ENCODE measurements around the gene DMBT1.
A peak's percentile ranks its signal among the peaks of the same experiment; 100 is the strongest.

Gene DMBT1

GRCh38 chr10:122647383-122647968 is 86.9 kb downstream of the DMBT1 start:
- in situ Hi-C loops (cut with HindIII; ENCODE audit: low pct_unique_long_range_greater_than_20kb, low sequenced_read_pairs) = no loop called here
- no peak for TF ChIP-seq JUND (IDR thresholded peaks at IDR 0.05; ENCODE audit: low read depth)
- DNase-seq (ENCODE audit: low read depth in 1 of 2, low spot score in 1 of 2) = no peak

DNA sequence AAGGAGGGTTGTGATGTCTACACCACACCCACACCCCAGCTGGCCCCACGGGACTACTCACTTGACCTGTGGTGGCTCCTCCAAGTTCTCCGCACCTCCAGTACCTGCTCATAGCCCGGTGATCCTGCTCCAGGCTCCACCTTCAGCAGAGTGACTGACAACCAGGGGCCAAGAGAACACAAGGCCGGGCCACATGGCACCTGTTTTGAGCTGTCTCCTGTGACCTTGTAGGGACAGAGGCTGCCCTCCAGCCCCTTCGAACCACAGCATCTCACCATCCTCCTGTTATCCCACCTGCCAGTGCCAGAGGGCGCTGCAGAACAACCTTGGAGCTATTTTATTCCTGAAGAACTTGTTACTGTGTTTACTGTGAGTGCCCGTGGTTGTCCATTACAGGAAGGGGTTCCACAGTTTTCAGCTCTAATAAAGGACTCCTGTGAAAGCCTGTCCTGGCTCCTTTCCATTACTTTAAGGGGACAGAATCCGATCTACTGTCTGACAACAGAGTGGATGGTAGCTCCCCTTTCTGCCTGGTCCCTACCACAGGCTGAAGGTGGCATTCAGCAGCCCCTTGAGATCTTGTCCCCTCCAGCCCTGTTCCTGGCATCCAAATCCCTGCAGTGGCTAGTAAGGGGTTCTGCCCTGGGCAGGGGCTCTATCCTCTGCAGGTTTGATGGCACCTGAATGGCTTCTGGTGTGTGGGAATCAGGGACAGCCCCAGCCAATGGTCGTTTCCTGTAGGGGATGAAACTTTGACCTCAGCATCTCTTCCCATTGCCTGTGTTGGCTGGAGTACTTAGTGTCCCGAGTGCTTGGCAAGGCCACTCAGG is 88.3 kb downstream of the DMBT1 start:
- in situ Hi-C loops (cut with HindIII; ENCODE audit: low pct_unique_long_range_greater_than_20kb, low sequenced_read_pairs) = no loop called here
- DNase-seq (ENCODE audit: low read depth in 1 of 2, low spot score in 1 of 2) = peak; percentile 26 to 70
- TF ChIP-seq JUND (IDR thresholded peaks at IDR 0.05; ENCODE audit: low read depth) = no peak

DNA sequence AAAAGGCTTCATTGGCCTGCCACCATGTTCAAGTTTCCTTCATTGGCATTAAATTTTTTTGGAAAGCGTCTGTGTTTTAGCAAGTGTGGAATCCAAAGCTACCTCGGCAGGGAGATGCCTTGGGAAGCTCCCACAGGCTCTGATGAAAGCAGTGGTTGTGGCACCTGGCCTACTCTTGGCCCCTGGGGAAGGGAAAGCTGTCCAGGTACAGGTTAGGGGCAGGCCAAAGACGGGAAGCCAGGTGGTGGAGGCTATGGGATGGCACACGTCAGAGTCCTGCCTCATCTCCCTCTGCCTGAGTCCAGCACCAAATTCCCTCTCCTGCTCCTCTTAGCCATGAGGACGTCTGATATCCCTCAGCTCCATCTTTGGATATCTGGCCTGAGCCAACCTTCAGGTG is 89.3 kb downstream of the DMBT1 start:
- no peak for TF ChIP-seq JUND (IDR thresholded peaks at IDR 0.05; ENCODE audit: low read depth)
- DNase-seq (ENCODE audit: low read depth in 1 of 2, low spot score in 1 of 2) = no peak
- in situ Hi-C loops (cut with HindIII; ENCODE audit: low pct_unique_long_range_greater_than_20kb, low sequenced_read_pairs) = no loop called here

GRCh38 chr10:122650331-122650730 is 89.8 kb downstream of the DMBT1 start:
- no peak for DNase-seq (ENCODE audit: low read depth in 1 of 2, low spot score in 1 of 2)

DNA sequence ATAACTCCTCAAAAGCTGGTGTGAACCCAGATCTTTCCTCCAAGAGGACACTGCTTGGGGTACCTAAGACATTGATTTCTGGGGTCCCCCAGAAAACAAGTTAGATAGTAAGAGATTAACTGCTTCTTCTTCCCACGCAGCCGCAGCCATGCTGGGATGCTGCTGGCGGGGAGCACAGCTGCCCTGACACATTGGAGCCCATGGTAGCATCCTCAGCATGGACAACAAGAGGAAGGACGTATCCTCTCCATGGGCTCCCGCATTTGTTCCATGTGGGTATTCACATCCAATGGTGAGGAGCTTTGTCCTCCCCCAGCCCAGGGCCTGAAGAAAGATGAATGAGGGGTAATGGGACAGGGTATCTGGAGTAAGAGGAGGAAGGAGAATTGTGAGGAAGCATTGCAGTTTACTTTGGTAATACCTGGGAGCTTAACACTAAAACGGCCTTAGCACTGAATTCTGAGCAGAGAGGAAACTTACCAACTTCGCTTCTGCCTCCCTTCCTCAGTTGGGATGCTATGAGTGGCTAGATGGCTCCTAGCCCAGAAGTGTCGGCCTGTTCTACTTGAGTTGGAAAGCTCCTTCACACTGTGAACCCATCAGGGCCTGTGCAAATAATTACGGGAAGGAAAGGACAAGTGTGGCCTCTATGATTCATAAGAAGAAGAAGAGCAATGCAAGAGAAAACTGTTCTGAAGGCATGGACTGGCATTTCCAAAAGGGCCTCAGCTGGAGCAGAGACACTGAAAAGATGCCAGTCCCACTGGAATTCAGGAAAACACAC is 95.2 kb downstream of the DMBT1 start:
- peak in 1 of 2 experiments; percentile 41 for DNase-seq (ENCODE audit: low read depth in 1 of 2, low spot score in 1 of 2)
- no peak for TF ChIP-seq JUND (IDR thresholded peaks at IDR 0.05; ENCODE audit: low read depth)
- in situ Hi-C loops (cut with HindIII; ENCODE audit: low pct_unique_long_range_greater_than_20kb, low sequenced_read_pairs) = no loop called here

More at GRCh38 chr10:122650331-122650730, 89.8 kb downstream of the DMBT1 start:
- no peak for TF ChIP-seq JUND (IDR thresholded peaks at IDR 0.05; ENCODE audit: low read depth)
- in situ Hi-C loops (cut with HindIII; ENCODE audit: low pct_unique_long_range_greater_than_20kb, low sequenced_read_pairs) = no loop called here

DNA sequence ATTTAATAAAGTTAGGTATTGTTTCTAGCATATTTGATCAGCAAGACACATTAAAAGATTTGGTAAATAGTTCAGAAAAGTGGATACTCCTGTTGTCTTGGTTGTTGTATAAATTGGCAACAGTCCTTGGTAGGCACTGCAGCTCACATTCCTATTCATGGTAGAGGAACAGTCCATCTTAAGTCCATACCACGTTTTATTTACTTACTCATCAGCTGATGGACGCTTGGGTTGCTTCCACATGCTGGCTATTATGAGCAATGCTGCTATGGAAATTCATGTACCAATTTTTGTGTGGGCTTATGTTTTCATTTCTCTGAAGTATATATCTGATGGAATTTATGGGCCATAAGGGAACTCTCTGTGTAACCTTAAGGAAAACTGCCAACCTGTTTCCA is 95.8 kb downstream of the DMBT1 start:
- DNase-seq (ENCODE audit: low read depth in 1 of 2, low spot score in 1 of 2) = peak; percentile 4 to 64
- no peak for TF ChIP-seq JUND (IDR thresholded peaks at IDR 0.05; ENCODE audit: low read depth)
- in situ Hi-C loops (cut with HindIII; ENCODE audit: low pct_unique_long_range_greater_than_20kb, low sequenced_read_pairs) = no loop called here

- in situ Hi-C loops (cut with HindIII; ENCODE audit: low pct_unique_long_range_greater_than_20kb, low sequenced_read_pairs) = no loop called here
- DNase-seq (ENCODE audit: low read depth in 1 of 2, low spot score in 1 of 2) = no peak
Observed at GRCh38 chr10:122656741-122657140, 96.2 kb downstream of the DMBT1 start.

GRCh38 chr10:122657255-122657654 is 96.7 kb downstream of the DMBT1 start:
- peak in 1 of 2 experiments; percentile 27 for DNase-seq (ENCODE audit: low read depth in 1 of 2, low spot score in 1 of 2)
- TF ChIP-seq JUND (IDR thresholded peaks at IDR 0.05; ENCODE audit: low read depth) = no peak
- in situ Hi-C loops (cut with HindIII; ENCODE audit: low pct_unique_long_range_greater_than_20kb, low sequenced_read_pairs) = no loop called here

More at GRCh38 chr10:122656741-122657140, 96.2 kb downstream of the DMBT1 start:
- no peak for TF ChIP-seq JUND (IDR thresholded peaks at IDR 0.05; ENCODE audit: low read depth)

- DNase-seq (ENCODE audit: low read depth in 1 of 2, low spot score in 1 of 2) = no peak
- in situ Hi-C loops (cut with HindIII; ENCODE audit: low pct_unique_long_range_greater_than_20kb, low sequenced_read_pairs) = no loop called here
- no peak for TF ChIP-seq JUND (IDR thresholded peaks at IDR 0.05; ENCODE audit: low read depth)
Observed at GRCh38 chr10:122657729-122658128, 97.2 kb downstream of the DMBT1 start.

DNA sequence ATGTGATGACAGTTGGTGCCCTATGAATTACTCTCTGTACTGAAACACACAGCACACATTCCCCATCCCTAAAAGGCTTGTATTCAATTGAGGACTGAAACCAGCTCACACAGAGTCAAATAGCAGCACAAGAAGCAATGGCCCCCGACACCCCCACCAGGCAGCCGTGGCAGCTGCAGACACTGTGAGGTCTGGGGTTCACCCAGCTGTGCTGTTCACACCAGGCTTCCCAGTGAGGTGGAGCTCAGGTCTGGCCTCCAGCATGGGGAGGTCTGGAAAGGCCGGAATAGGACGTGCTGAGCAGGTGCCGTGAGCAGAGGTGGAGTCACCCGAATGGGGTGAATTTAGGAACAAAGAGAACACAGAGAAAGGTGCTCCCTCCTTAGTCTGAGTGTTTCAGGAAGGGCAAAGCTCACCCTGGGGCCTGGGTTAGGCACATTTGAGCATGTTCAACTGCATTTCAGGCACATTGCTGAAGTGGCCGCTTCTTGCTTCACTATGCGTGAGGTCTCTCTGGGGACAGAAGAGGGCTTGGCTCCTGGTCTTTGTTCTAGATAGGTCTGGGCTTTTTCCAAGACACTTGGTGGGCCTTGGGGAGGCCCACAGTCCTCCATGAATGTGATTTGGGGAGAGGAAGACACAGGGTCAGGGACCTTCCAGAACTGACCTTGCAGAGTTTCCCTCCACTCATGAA is 97.9 kb downstream of the DMBT1 start:
- no peak for DNase-seq (ENCODE audit: low read depth in 1 of 2, low spot score in 1 of 2)
- no peak for TF ChIP-seq JUND (IDR thresholded peaks at IDR 0.05; ENCODE audit: low read depth)
- in situ Hi-C loops (cut with HindIII; ENCODE audit: low pct_unique_long_range_greater_than_20kb, low sequenced_read_pairs) = no loop called here

DNA sequence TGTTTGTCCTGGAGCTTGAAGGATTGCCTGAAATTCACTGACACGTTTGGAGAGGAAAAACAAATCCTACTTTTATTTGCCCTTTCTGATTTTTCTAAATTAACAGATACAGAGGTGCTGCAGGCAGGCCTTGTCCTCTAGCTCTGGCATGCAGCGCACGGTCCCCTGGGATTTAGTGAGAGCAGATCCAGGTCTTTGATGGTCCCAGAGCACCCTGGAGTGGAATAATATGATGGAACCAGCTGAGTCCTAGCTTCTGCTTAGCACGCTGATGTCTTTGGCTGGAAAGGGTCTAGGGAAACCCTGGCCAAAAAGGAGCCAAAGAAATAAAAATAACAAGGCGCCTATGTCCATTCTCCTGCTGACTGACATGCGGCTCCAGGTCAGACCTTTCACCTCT is 98.6 kb downstream of the DMBT1 start:
- no peak for TF ChIP-seq JUND (IDR thresholded peaks at IDR 0.05; ENCODE audit: low read depth)
- in situ Hi-C loops (cut with HindIII; ENCODE audit: low pct_unique_long_range_greater_than_20kb, low sequenced_read_pairs) = no loop called here
- no peak for DNase-seq (ENCODE audit: low read depth in 1 of 2, low spot score in 1 of 2)

DNA sequence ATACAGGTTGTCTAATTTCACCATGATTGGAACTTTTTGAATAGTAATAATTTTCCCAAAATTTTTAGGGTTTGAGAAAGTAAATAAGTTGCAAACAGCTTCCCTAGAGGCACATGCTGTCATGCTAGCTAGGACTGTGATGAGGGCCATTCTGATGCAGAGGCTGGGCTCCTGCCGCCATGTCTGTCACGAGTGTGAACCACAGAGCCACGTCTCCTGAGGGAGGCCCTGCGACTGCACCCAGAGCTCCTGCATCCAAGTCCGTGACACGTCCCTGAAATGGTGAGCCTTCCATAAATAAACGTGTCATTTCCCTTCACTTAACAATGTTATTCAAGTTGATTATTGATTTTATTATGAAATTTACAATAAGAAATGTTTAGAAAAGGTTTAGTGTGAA is 99.1 kb downstream of the DMBT1 start:
- in situ Hi-C loops (cut with HindIII; ENCODE audit: low pct_unique_long_range_greater_than_20kb, low sequenced_read_pairs) = no loop called here
- no peak for TF ChIP-seq JUND (IDR thresholded peaks at IDR 0.05; ENCODE audit: low read depth)
- no peak for DNase-seq (ENCODE audit: low read depth in 1 of 2, low spot score in 1 of 2)

All from T47D (cell line).